H1 (cell line): ENCODE data around the gene NCAPG2. TPM values are rescaled to one million over a fixed set of nuclear protein-coding genes. Genes with fewer than 3 reads are reported as not detected.

Source experiments
- CTCF ChIA-PET: fragments of 300-600 bp; sonication (Branson Sonifier 250); formaldehyde crosslinking; loops from one replicate; lab custom pipeline; 2021; ENCODE audit not compliant: partially characterized antibody; lab: Charles Lee
- POLR2A ChIA-PET: fragments of 300-600 bp; sonication (Branson Sonifier 250); formaldehyde crosslinking; loops from one replicate; lab custom pipeline; 2021; ENCODE audit warnings: inconsistent platforms; ENCODE audit not compliant: partially characterized antibody; lab: Charles Lee
- DNase-seq, 2 experiments: peaks; one replicate each; pipeline versions ENCODE4 v3.0.0 to v3.0.0-alpha.2; 2010 to 2022; ENCODE audit warnings: low spot score in 2 of 2, low read depth in 1 of 2, mixed read lengths in 1 of 2
- FAIRE-seq: peaks from 2 replicates; lab custom pipeline; 2011; peaks lifted over from hg19 to GRCh38; lab: Jason Lieb, UNC
- H2AFZ ChIP-seq: 2 replicates; pipeline ENCODE4 v1.8.1; 2012; ENCODE audit warnings: low read length, inconsistent platforms
- H2AK5ac ChIP-seq: 2 replicates; pipeline ENCODE4 v1.6.1; 2013; ENCODE audit warnings: low read depth, low read length
- H2BK120ac ChIP-seq: replicated peaks from 2 replicates; pipeline ENCODE3; 2013; ENCODE audit warnings: low read depth, low read length, inconsistent platforms
- H2BK12ac ChIP-seq: 2 replicates; pipeline ENCODE4 v1.6.1; 2013; ENCODE audit warnings: low read depth, low read length
- H2BK15ac ChIP-seq: 2 replicates; pipeline ENCODE4 v1.6.1; 2013; ENCODE audit warnings: low read length
- H2BK20ac ChIP-seq: 2 replicates; pipeline ENCODE4 v1.6.1; 2013; ENCODE audit warnings: low read length
- H2BK5ac ChIP-seq: 2 replicates; pipeline ENCODE4 v1.6.1; 2013; ENCODE audit warnings: low read depth, low read length
- H3K14ac ChIP-seq: 2 replicates; pipeline ENCODE4 v1.6.1; 2013; ENCODE audit warnings: inconsistent platforms; ENCODE audit not compliant: insufficient read length
- H3K18ac ChIP-seq: 2 replicates; pipeline ENCODE4 v1.6.1; 2013; ENCODE audit warnings: low read length; ENCODE audit errors: extremely low read depth
- H3K23ac ChIP-seq: 2 replicates; pipeline ENCODE4 v1.6.1; 2013; ENCODE audit warnings: inconsistent platforms; ENCODE audit not compliant: insufficient read length
- H3K23me2 ChIP-seq: 2 replicates; pipeline ENCODE4 v1.6.1; 2013; ENCODE audit warnings: low read depth, low read length
- H3K27ac ChIP-seq: 2 replicates; pipeline ENCODE4 v1.6.1; 2011; ENCODE audit warnings: low read depth, low read length, inconsistent platforms
- H3K27me3 ChIP-seq, 4 experiments: replicated peaks in 1 of 4; 1 replicate in 1 of 4; 2 replicates in 3 of 4; pipeline versions ENCODE4 v1.6.1 to v1.8.1; 2011 to 2013; ENCODE audit warnings: low read length in 3 of 4, mild to moderate bottlenecking in 3 of 4, inconsistent platforms in 2 of 4, mixed read lengths in 2 of 4, moderate library complexity in 1 of 4; ENCODE audit not compliant: control insufficient read depth in 3 of 4, insufficient read depth in 3 of 4; ENCODE audit errors: extremely low read depth in 1 of 4
- H3K36me3 ChIP-seq, 4 experiments: 2 replicates each; pipeline versions ENCODE4 v1.6.1 to v1.8.1; 2011 to 2013; ENCODE audit warnings: mild to moderate bottlenecking in 4 of 4, low read length in 3 of 4, moderate library complexity in 2 of 4, control low read depth in 1 of 4, inconsistent platforms in 1 of 4; ENCODE audit not compliant: insufficient read depth in 4 of 4, control insufficient read depth in 2 of 4
- H3K4ac ChIP-seq: replicated peaks from 2 replicates; pipeline ENCODE3; 2013; ENCODE audit warnings: low read length, low read depth, mixed read lengths, inconsistent platforms; ENCODE audit not compliant: insufficient read length
- H3K4me1 ChIP-seq, 4 experiments: replicated peaks in 1 of 4; 1 replicate in 1 of 4; 2 replicates in 3 of 4; pipeline versions ENCODE4 v1.6.1 to v1.8.1; 2011 to 2013; ENCODE audit warnings: low read length in 3 of 4, inconsistent platforms in 2 of 4, mixed read lengths in 1 of 4; ENCODE audit not compliant: insufficient read depth in 4 of 4, control insufficient read depth in 3 of 4
- H3K4me2 ChIP-seq, 2 experiments: 2 replicates each; pipeline versions ENCODE4 v1.6.1 to v1.8.1; 2011 to 2013; ENCODE audit warnings: low read depth in 2 of 2, low read length in 2 of 2, control low read depth in 1 of 2, inconsistent platforms in 1 of 2, mild to moderate bottlenecking in 1 of 2; ENCODE audit not compliant: insufficient read depth in 1 of 2
- H3K4me3 ChIP-seq, 4 experiments: fragments of 200-600, 300-600 bp in 1 of 4; sonication (generic), shearing (Covaris generic), sonication (Bioruptor Twin) in 1 of 4; 2 replicates each; pipeline versions ENCODE4 v1.5.1 to v1.8.1; 2011 to 2016; ENCODE audit warnings: low read length in 4 of 4, low read depth in 3 of 4, control low read depth in 2 of 4, inconsistent platforms in 2 of 4, mild to moderate bottlenecking in 2 of 4, mixed read lengths in 1 of 4, moderate library complexity in 1 of 4; ENCODE audit not compliant: insufficient read depth in 2 of 4; ENCODE audit errors: extremely low read depth in 1 of 4
- H3K56ac ChIP-seq: replicated peaks from 2 replicates; pipeline ENCODE3; 2013; ENCODE audit warnings: low read depth, mild to moderate bottlenecking, mixed read lengths, low read length, inconsistent platforms; ENCODE audit not compliant: insufficient read length
- H3K79me1 ChIP-seq: 2 replicates; pipeline ENCODE4 v1.6.1; 2013; ENCODE audit warnings: low read depth, low read length, control low read depth
- H3K79me2 ChIP-seq, 2 experiments: 2 replicates each; pipeline versions ENCODE4 v1.6.1 to v1.8.1; 2012 to 2013; ENCODE audit warnings: low read length in 2 of 2, mild to moderate bottlenecking in 2 of 2, inconsistent platforms in 1 of 2; ENCODE audit not compliant: insufficient read depth in 2 of 2, control insufficient read depth in 1 of 2
- H3K9ac ChIP-seq, 4 experiments: replicated peaks in 1 of 4; 1 replicate in 1 of 4; 2 replicates in 3 of 4; pipeline versions ENCODE4 v1.6.1 to v1.8.1; 2011 to 2013; ENCODE audit warnings: low read depth in 3 of 4, low read length in 3 of 4, control low read depth in 2 of 4, mild to moderate bottlenecking in 2 of 4, moderate library complexity in 2 of 4, inconsistent platforms in 1 of 4; ENCODE audit errors: extremely low read depth in 1 of 4
- H3K9me3 ChIP-seq, 2 experiments: 2 replicates each; pipeline versions ENCODE4 v1.6.1 to v1.8.1; 2012 to 2013; ENCODE audit warnings: mild to moderate bottlenecking in 2 of 2, moderate library complexity in 2 of 2, control low read depth in 1 of 2, inconsistent platforms in 1 of 2, low read depth in 1 of 2, low read length in 1 of 2, mixed read lengths in 1 of 2; ENCODE audit not compliant: insufficient read depth in 2 of 2
- H4K20me1 ChIP-seq, 2 experiments: replicated peaks in 1 of 2; 2 replicates each; pipeline versions ENCODE3 to v1.8.1; 2011 to 2013; ENCODE audit warnings: inconsistent platforms in 2 of 2, low read length in 2 of 2, mild to moderate bottlenecking in 1 of 2; ENCODE audit not compliant: insufficient read depth in 2 of 2, control insufficient read depth in 1 of 2
- H4K5ac ChIP-seq: 2 replicates; pipeline ENCODE4 v1.6.1; 2013; ENCODE audit warnings: low read length, low read depth, mixed read lengths, inconsistent platforms; ENCODE audit not compliant: insufficient read length
- H4K8ac ChIP-seq: 2 replicates; pipeline ENCODE4 v1.8.0; 2013; ENCODE audit warnings: mild to moderate bottlenecking, moderate library complexity, low read length, inconsistent platforms; ENCODE audit not compliant: insufficient read depth; ENCODE audit errors: extremely low read depth
- H4K91ac ChIP-seq: replicated peaks from 2 replicates; pipeline ENCODE3; 2013; ENCODE audit warnings: low read length, mixed read lengths, inconsistent platforms; ENCODE audit not compliant: insufficient read length
- BACH1 ChIP-seq: IDR thresholded peaks from 2 replicates; pipeline ENCODE4 v1.6.1; 2012; ENCODE audit warnings: low read length, improper control_type of control experiment
- BCL11A ChIP-seq, 2 experiments: IDR thresholded peaks; one replicate each; pipeline ENCODE4 v1.6.1; 2011; ENCODE audit warnings: low read depth in 2 of 2, low read length in 2 of 2, mild to moderate bottlenecking in 2 of 2
- CREB1 ChIP-seq: IDR thresholded peaks from 2 replicates; pipeline ENCODE4 v1.6.1; 2012; ENCODE audit warnings: inconsistent platforms
- E2F6 ChIP-seq: IDR thresholded peaks from 2 replicates; pipeline ENCODE4 v1.6.1; 2012; ENCODE audit warnings: inconsistent platforms
- FOSL1 ChIP-seq: IDR thresholded peaks from 2 replicates; pipeline ENCODE4 v1.6.1; 2011; ENCODE audit warnings: mild to moderate bottlenecking, low read depth, low read length, moderate library complexity; ENCODE audit not compliant: insufficient read depth
- HDAC2 ChIP-seq, 2 experiments: fragments of 300-600 bp in 1 of 2; sonication (generic) in 1 of 2; IDR thresholded peaks; 2 replicates each; pipeline ENCODE4 v1.6.1; 2011 to 2012; ENCODE audit warnings: low read depth in 2 of 2, low read length in 2 of 2, mild to moderate bottlenecking in 2 of 2, moderate library complexity in 2 of 2, borderline replicate concordance in 1 of 2, inconsistent platforms in 1 of 2
- JUND ChIP-seq: IDR thresholded peaks from 2 replicates; pipeline ENCODE4 v1.6.1; 2011; ENCODE audit warnings: mild to moderate bottlenecking, improper control_type of control experiment, low read length
- POLR2A ChIP-seq, 2 experiments: IDR thresholded peaks; 1 replicate in 1 of 2; 2 replicates in 1 of 2; pipeline ENCODE4 v1.6.1; 2011; ENCODE audit warnings: low read depth in 2 of 2, low read length in 2 of 2, mild to moderate bottlenecking in 2 of 2; ENCODE audit errors: control extremely low read depth in 1 of 2
- POU5F1 ChIP-seq: IDR thresholded peaks from 2 replicates; pipeline ENCODE4 v1.6.1; 2011; ENCODE audit warnings: low read depth, mild to moderate bottlenecking, low read length, moderate library complexity
- RXRA ChIP-seq: IDR thresholded peaks from 2 replicates; pipeline ENCODE4 v1.6.1; 2011; ENCODE audit warnings: low read depth, mild to moderate bottlenecking, low read length, moderate library complexity; ENCODE audit not compliant: insufficient read depth
- SAP30 ChIP-seq: fragments of 300-600 bp; sonication (generic); IDR thresholded peaks from 2 replicates; pipeline ENCODE4 v1.7.1; 2012; ENCODE audit warnings: low read length, moderate library complexity, mild to moderate bottlenecking, inconsistent platforms; ENCODE audit not compliant: insufficient read depth, insufficient replicate concordance
- TAF1 ChIP-seq: IDR thresholded peaks from 2 replicates; pipeline ENCODE4 v1.6.1; 2011; ENCODE audit warnings: mild to moderate bottlenecking, low read depth, low read length
- TCF12 ChIP-seq: IDR thresholded peaks from 2 replicates; pipeline ENCODE4 v1.6.1; 2011; ENCODE audit warnings: low read depth, mild to moderate bottlenecking, low read length
- YY1 ChIP-seq: IDR thresholded peaks from 2 replicates; pipeline ENCODE4 v1.6.1; 2011; ENCODE audit warnings: low read depth, mild to moderate bottlenecking, low read length
- ZNF274 ChIP-seq: IDR thresholded peaks from 2 replicates; pipeline ENCODE4 v1.7.0; 2012; ENCODE audit warnings: low read length, borderline replicate concordance; ENCODE audit errors: extremely low read depth
- WGBS, 2 experiments: shearing (Covaris generic) in 1 of 2; methylation state at CpG; one replicate each; pipeline versions ENCODE4 v1.1.6 to v1.1.7; 2013 to 2015; ENCODE audit warnings: low lambda C conversion rate in 2 of 2, mixed read lengths in 2 of 2, inconsistent platforms in 1 of 2, low coverage in 1 of 2, missing lambda C conversion rate in 1 of 2; ENCODE audit not compliant: insufficient replicate concordance in 2 of 2, insufficient coverage in 1 of 2, insufficient read length in 1 of 2; ENCODE audit errors: extremely low coverage in 1 of 2, missing lambda C conversion rate in 1 of 2; 5-methylcytosine and 5-hydroxymethylcytosine counted together
- polyA plus RNA-seq, 7 experiments: library from polyadenylated mRNA; depleted of rRNA in 3 of 7; stranded (reverse) in 5 of 7; unstranded in 2 of 7; fragments of >200 nt in 5 of 7; fragments of 200-250 nt in 2 of 7; gene quantifications; 1 replicate in 5 of 7; 2 replicates in 1 of 7; 4 replicates in 1 of 7; pipeline versions ENCODE4 v1.2.1 to v1.2.3, GENCODE V29; 2011 to 2013; ENCODE audit warnings: missing spikeins in 2 of 7, mixed read lengths in 2 of 7
- total RNA-seq: library from RNA; stranded (reverse); fragmentation: NEBNext Ultra II Directional; extraction: Animal tissue kit (Norgen Biotek cat#: 25700); gene quantifications from 2 replicates; pipeline ENCODE4 v1.2.1, GENCODE V29; 2021

The NCAPG2 gene
- total and polyA plus RNA-seq, 2 of the 8 experiments (the other 6 are each of a cell fraction or from before 2014, with no cell fraction given) = 49.9 to 119 TPM

- Histone ChIP-seq H2BK20ac (no peak overlapping the region), H3K4me2 (no peak overlapping the region), H2BK120ac (no peak overlapping the region), H2BK5ac (no peak overlapping the region), H3K23me2 (no peaks in the 10 kb centered on the region; the same call in 1 of the 2 replicates), H3K4me3 (no peak overlapping the region), H3K9me3 (no peaks in the 10 kb centered on the region), H3K27me3 (no peaks in the 10 kb centered on the region), H3K23ac (no peak overlapping the region), H2AFZ (no peak overlapping the region), H3K36me3 (peaks cover 10 to 45% (median 22%) of the 10 kb centered on the region in 4 experiments), H2AK5ac (no peak overlapping the region), H2BK15ac (no peak overlapping the region), H3K56ac (no peak overlapping the region), H3K18ac (no peak overlapping the region), H3K9ac (no peak overlapping the region), H3K14ac (no peak overlapping the region), H3K4ac (no peak overlapping the region), H4K91ac (no peak overlapping the region), H3K79me2 (no peaks in the 10 kb centered on the region), H4K8ac (no peak overlapping the region), H2BK12ac (no peak overlapping the region), H3K27ac (no peak overlapping the region), H3K79me1 (no peaks in the 10 kb centered on the region), H4K20me1 (peaks cover 2% of the 10 kb centered on the region in 2 experiments), H4K5ac (no peak overlapping the region), H3K4me1 (no peaks in the 10 kb centered on the region)
- POLR2A ChIA-PET = no interaction called here
- FAIRE-seq (no peak), DNase-seq (no peak)
- CTCF ChIA-PET = interaction anchor here (1.9 to 2.8 kb wide), 2 partner anchors 10 to 23 kb away, joined by 4 to 29 read pairs; no protein-coding TSS in a partner anchor
- 96% methylated on average over 4 of the region's 4 CpGs; no CpG with 5 or more reads in 1 of the 2 experiments for WGBS, 2 experiments
- TF ChIP-seq YY1 = no peak
- no peak for TF ChIP-seq HDAC2 (IDR thresholded peaks at IDR 0.05; ENCODE audit: borderline replicate concordance in 1 of 2, low read depth in 2 of 2, low read length in 2 of 2)
- no peak for TF ChIP-seq SAP30
- TF ChIP-seq E2F6 = no peak
- no peak for TF ChIP-seq BACH1
- no peak for TF ChIP-seq FOSL1
- TF ChIP-seq TAF1 = no peak
- TF ChIP-seq POU5F1 = no peak
- no peak for TF ChIP-seq JUND
- no peak for TF ChIP-seq BCL11A (IDR thresholded peaks at IDR 0.05; ENCODE audit: low read depth in 2 of 2, low read length in 2 of 2)
- TF ChIP-seq CREB1 = no peak
- TF ChIP-seq RXRA = no peak
- TF ChIP-seq ZNF274 = no peak
- TF ChIP-seq POLR2A (IDR thresholded peaks at IDR 0.05; ENCODE audit: control extremely low read depth in 1 of 2, low read depth in 2 of 2, low read length in 2 of 2) = no peak
- no peak for TF ChIP-seq TCF12
Observed at GRCh38 chr7:158744070-158744469, 39.5 kb upstream of the NCAPG2 start.
